ENCODE data around the gene STXBP5L.

STXBP5L gene

GRCh38 chr3:121462565-121462964, 554.6 kb downstream of the STXBP5L start:
- Histone ChIP-seq H3K27ac (ENCODE audit: low read depth, low read length, poor library complexity, severe bottlenecking) (no peak overlapping the region), H3K79me2 (ENCODE audit: insufficient read depth, low read length) (no peaks in the 10 kb centered on the region), H3K9me3 (ENCODE audit: low read length) (no peaks in the 10 kb centered on the region), H4K20me1 (ENCODE audit: insufficient read depth, low read length) (no peaks in the 10 kb centered on the region), H3F3A (ENCODE audit: insufficient read depth, low read length) (no peaks in the 10 kb centered on the region), H3K9ac (ENCODE audit: low read length) (no peak overlapping the region), H3K4me3 (ENCODE audit: low read depth, low read length, poor library complexity, severe bottlenecking) (no peak overlapping the region), H3K27me3 (ENCODE audit: insufficient read depth, low read length) (no peaks in the 10 kb centered on the region), H3K4me2 (ENCODE audit: low read length) (no peak overlapping the region), H2AFZ (ENCODE audit: low read length) (no peak overlapping the region), H3K36me3 (ENCODE audit: insufficient read depth, low read length) (peaks cover 89% of the 10 kb centered on the region), H3K4me1 (ENCODE audit: insufficient read depth, low read length, severe bottlenecking) (no peaks in the 10 kb centered on the region), H3K9me2 (ENCODE audit: low read depth, low read length) (no peaks in the 10 kb centered on the region)
- TF ChIP-seq, protein P1, sequence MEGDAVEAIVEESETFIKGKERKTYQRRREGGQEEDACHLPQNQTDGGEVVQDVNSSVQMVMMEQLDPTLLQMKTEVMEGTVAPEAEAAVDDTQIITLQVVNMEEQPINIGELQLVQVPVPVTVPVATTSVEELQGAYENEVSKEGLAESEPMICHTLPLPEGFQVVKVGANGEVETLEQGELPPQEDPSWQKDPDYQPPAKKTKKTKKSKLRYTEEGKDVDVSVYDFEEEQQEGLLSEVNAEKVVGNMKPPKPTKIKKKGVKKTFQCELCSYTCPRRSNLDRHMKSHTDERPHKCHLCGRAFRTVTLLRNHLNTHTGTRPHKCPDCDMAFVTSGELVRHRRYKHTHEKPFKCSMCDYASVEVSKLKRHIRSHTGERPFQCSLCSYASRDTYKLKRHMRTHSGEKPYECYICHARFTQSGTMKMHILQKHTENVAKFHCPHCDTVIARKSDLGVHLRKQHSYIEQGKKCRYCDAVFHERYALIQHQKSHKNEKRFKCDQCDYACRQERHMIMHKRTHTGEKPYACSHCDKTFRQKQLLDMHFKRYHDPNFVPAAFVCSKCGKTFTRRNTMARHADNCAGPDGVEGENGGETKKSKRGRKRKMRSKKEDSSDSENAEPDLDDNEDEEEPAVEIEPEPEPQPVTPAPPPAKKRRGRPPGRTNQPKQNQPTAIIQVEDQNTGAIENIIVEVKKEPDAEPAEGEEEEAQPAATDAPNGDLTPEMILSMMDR (IDR thresholded peaks at IDR 0.05; ENCODE audit: low read length), result no peak
- TF ChIP-seq EZH2 (IDR thresholded peaks at IDR 0.05; ENCODE audit: borderline replicate concordance, low read length), result no peak

GRCh38 chr3:121463745-121464144, 555.7 kb downstream of the STXBP5L start:
- Histone ChIP-seq H2AFZ (ENCODE audit: low read length) (no peak overlapping the region), H3K79me2 (ENCODE audit: insufficient read depth, low read length) (no peaks in the 10 kb centered on the region), H3K4me3 (ENCODE audit: low read depth, low read length, poor library complexity, severe bottlenecking) (no peak overlapping the region), H3K9me2 (ENCODE audit: low read depth, low read length) (no peaks in the 10 kb centered on the region), H4K20me1 (ENCODE audit: insufficient read depth, low read length) (no peaks in the 10 kb centered on the region), H3K36me3 (ENCODE audit: insufficient read depth, low read length) (peaks cover 96% of the 10 kb centered on the region), H3K27ac (ENCODE audit: low read depth, low read length, poor library complexity, severe bottlenecking) (no peak overlapping the region), H3K27me3 (ENCODE audit: insufficient read depth, low read length) (no peaks in the 10 kb centered on the region), H3K9me3 (ENCODE audit: low read length) (no peaks in the 10 kb centered on the region), H3K9ac (ENCODE audit: low read length) (no peak overlapping the region), H3K4me2 (ENCODE audit: low read length) (no peak overlapping the region), H3K4me1 (ENCODE audit: insufficient read depth, low read length, severe bottlenecking) (no peaks in the 10 kb centered on the region), H3F3A (ENCODE audit: insufficient read depth, low read length) (no peaks in the 10 kb centered on the region)
- no peak for TF ChIP-seq EZH2 (IDR thresholded peaks at IDR 0.05; ENCODE audit: borderline replicate concordance, low read length)
- TF ChIP-seq, protein P1 (IDR thresholded peaks at IDR 0.05; ENCODE audit: low read length), result no peak

- Histone ChIP-seq H2AFZ (ENCODE audit: low read length) (no peak overlapping the region), H3K9me3 (ENCODE audit: low read length) (no peaks in the 10 kb centered on the region)
These were observed 559.1 kb downstream of the STXBP5L start for GRCh38 chr3:121467085-121467484.

More at GRCh38 chr3:121467085-121467484, 559.1 kb downstream of the STXBP5L start:
- TF ChIP-seq EZH2 (IDR thresholded peaks at IDR 0.05; ENCODE audit: borderline replicate concordance, low read length), result no peak
- TF ChIP-seq, protein P1 (IDR thresholded peaks at IDR 0.05; ENCODE audit: low read length), result no peak
- no peaks in the 10 kb centered on the region for H3K4me1 ChIP-seq (ENCODE audit: insufficient read depth, low read length, severe bottlenecking)
- no peaks in the 10 kb centered on the region for H3K27me3 ChIP-seq (ENCODE audit: insufficient read depth, low read length)
- no peak overlapping the region for H3K9ac ChIP-seq (ENCODE audit: low read length)
- H3K36me3 ChIP-seq (ENCODE audit: insufficient read depth, low read length), result peaks cover 86% of the 10 kb centered on the region
- no peak overlapping the region for H3K27ac ChIP-seq (ENCODE audit: low read depth, low read length, poor library complexity, severe bottlenecking)
- no peaks in the 10 kb centered on the region for H4K20me1 ChIP-seq (ENCODE audit: insufficient read depth, low read length)
- no peak overlapping the region for H3K4me2 ChIP-seq (ENCODE audit: low read length)
- H3K79me2 ChIP-seq (ENCODE audit: insufficient read depth, low read length), result no peaks in the 10 kb centered on the region
- H3K9me2 ChIP-seq (ENCODE audit: low read depth, low read length), result no peaks in the 10 kb centered on the region
- H3K4me3 ChIP-seq (ENCODE audit: low read depth, low read length, poor library complexity, severe bottlenecking), result no peak overlapping the region
- no peaks in the 10 kb centered on the region for H3F3A ChIP-seq (ENCODE audit: insufficient read depth, low read length)
